NT2/D1 (cell line): ENCODE measurements around the gene MLF2.

Source experiments
- DNase-seq: peaks from one replicate; pipeline ENCODE4 v3.0.0-alpha.2; 2011; ENCODE audit warnings: low read depth, low spot score
- H3K27me3 ChIP-seq: 2 replicates; pipeline ENCODE4 v1.6.0; 2011; ENCODE audit warnings: mild to moderate bottlenecking; ENCODE audit not compliant: insufficient read length, insufficient read depth
- H3K36me3 ChIP-seq: 2 replicates; pipeline ENCODE4 v1.6.1; 2011; ENCODE audit warnings: mild to moderate bottlenecking, low read length, mixed read lengths; ENCODE audit not compliant: insufficient read depth, insufficient read length
- H3K4me1 ChIP-seq: 2 replicates; pipeline ENCODE4 v1.5.1; 2011; ENCODE audit not compliant: insufficient read depth, insufficient read length
- H3K4me3 ChIP-seq: 2 replicates; pipeline ENCODE4 v1.5.1; 2011; ENCODE audit warnings: low read depth; ENCODE audit not compliant: insufficient read length
- H3K9ac ChIP-seq: 2 replicates; pipeline ENCODE4 v1.6.0; 2011; ENCODE audit warnings: low read depth; ENCODE audit not compliant: insufficient read length
- H3K9me3 ChIP-seq: 2 replicates; pipeline ENCODE4 v1.5.1; 2011; ENCODE audit warnings: mild to moderate bottlenecking, low read length; ENCODE audit not compliant: insufficient read depth
- SUZ12 ChIP-seq: IDR thresholded peaks from 2 replicates; pipeline ENCODE4 v1.6.1; 2011; ENCODE audit not compliant: insufficient read length, insufficient read depth; ENCODE audit errors: extremely low read depth
- YY1 ChIP-seq: IDR thresholded peaks from 2 replicates; pipeline ENCODE4 v1.6.1; 2011; ENCODE audit not compliant: insufficient read length, insufficient read depth
- ZNF274 ChIP-seq: IDR thresholded peaks from 2 replicates; pipeline ENCODE4 v1.6.1; 2011; ENCODE audit warnings: mild to moderate bottlenecking, low read depth, low read length

MLF2 gene

GRCh38 chr12:6767353-6768319, 14.7 kb upstream of the MLF2 start:
- H3K4me3 ChIP-seq = peak overlapping the region; percentile 99
- H3K36me3 ChIP-seq = peaks cover 45% of the 10 kb centered on the region
- DNase-seq = no peak
- peak overlapping the region; percentile 100 for H3K9ac ChIP-seq
- H3K9me3 ChIP-seq = no peaks in the 10 kb centered on the region
- peaks cover 32% of the 10 kb centered on the region for H3K4me1 ChIP-seq
- TF ChIP-seq YY1 (no peak), ZNF274 (no peak), SUZ12 (no peak)
- H3K27me3 ChIP-seq = peaks cover 2% of the 10 kb centered on the region

DNA sequence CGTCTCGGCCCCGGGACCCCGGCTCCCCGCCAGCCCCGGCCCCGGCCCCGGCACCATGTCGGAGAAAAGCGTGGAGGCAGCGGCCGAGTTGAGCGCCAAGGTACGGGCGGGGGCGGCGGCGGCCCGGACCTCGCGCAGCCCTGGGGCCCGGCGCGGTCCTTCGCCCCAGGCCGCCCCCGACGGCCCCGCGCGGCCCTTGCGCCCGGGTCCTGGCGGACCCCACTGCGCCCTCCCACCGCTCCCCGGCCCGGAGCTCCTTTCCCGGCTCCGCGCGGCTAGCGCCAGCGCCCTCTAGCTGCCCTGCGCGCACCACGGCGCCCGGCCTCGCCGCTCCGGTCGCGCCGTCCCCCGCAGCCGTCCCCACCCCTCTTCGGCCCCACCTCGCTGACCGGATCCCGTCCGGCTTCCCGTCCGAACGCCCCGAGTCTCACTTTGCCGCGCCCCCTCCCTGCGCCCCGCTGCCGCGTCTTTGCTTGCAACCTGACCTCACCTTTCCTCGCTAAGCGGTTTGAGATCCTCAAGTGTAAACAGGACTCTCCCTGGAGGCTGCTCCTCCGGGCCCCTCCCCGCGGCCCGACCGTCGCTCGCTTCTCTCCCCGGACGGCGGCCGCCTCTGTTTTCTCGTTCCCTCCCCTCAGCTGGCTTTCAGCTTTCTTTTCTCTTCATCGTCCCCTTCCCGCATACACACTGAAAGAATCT, 13.9 kb upstream of the MLF2 start:
- DNase-seq = peak; percentile 90
- Histone ChIP-seq H3K4me1 (peaks cover 28% of the 10 kb centered on the region), H3K4me3 (peak overlapping the region; percentile 99), H3K9ac (peak overlapping the region; percentile 100), H3K36me3 (peaks cover 43% of the 10 kb centered on the region), H3K9me3 (no peaks in the 10 kb centered on the region), H3K27me3 (no peaks in the 10 kb centered on the region)
- TF ChIP-seq SUZ12 (no peak), ZNF274 (no peak), YY1 (no peak)

DNA sequence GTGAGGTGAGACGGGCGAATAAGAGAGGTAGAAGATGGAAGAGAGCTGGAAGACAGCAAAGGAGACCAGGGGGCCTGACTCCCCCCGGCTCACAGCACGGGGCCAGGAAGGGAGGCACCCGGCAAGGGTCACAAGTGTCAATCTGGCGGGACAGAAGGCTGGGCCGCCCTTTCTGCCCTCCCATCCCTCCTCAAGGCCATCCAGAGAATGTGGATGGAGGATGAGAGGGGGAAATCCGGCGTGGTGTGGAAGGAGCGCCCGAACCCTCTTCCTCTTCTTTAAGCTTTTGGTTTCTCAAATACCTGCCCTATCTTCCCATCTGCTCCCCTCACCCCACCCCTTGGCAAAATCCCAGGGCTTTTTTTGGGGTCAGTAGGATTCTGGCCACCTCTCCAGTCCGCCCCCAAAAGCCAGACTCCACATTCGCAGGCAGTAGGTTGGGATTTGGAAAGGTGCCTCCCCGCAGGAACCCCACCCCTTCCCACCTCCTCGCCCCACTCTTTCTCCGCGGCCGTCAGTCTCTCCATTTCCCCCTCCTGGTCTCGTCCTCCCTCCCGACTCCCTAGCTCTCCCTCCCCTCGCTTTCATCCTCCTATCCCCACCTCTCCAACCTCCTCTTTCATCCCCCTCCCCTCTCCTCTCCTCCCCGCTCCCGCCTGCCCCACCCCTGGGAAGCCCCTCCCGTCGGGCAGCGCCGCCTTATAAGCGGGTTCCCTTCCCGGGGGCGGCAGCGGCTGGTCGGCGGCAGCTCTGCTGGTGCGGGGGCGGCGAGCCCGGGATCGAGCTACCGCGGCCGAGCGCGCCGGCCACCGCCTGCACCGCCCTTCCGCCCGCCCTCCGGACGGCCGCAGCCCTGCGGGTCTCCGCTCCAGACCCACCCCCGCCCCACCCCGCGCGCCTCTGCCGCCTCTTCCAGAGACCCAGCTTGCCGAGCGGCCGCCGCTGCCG, 13.0 kb upstream of the MLF2 start, which contains the start of gene PTMS:
Gene PTMS, plus strand, starts transcription at position 730 of the 948 bp plus-strand sequence. CDS start 343 bp downstream, outside the sequence.
- no peak for TF ChIP-seq SUZ12
- TF ChIP-seq YY1 = peak; percentile 5
- TF ChIP-seq ZNF274 = no peak
- H3K27me3 ChIP-seq = no peaks in the 10 kb centered on the region
- peak; percentile 94 for DNase-seq
- H3K36me3 ChIP-seq = peaks cover 34% of the 10 kb centered on the region
- H3K9ac ChIP-seq = peak within 1 kb of the TSS; percentile 100
- H3K4me1 ChIP-seq = peaks cover 23% of the 10 kb centered on the region
- H3K4me3 ChIP-seq = peak within 1 kb of the TSS; percentile 99
- no peaks in the 10 kb centered on the region for H3K9me3 ChIP-seq

- peaks cover 26% of the 10 kb centered on the region for H3K36me3 ChIP-seq
- H3K9ac ChIP-seq = peak overlapping the region; percentile 78
- peaks cover 21% of the 10 kb centered on the region for H3K4me1 ChIP-seq
- TF ChIP-seq SUZ12 = no peak
- no peak for TF ChIP-seq YY1
- no peak for TF ChIP-seq ZNF274
- no peaks in the 10 kb centered on the region for H3K27me3 ChIP-seq
- no peak for DNase-seq
- H3K4me3 ChIP-seq = peak overlapping the region; percentile 99
- H3K9me3 ChIP-seq = no peaks in the 10 kb centered on the region
These were observed 12.2 kb upstream of the MLF2 start for GRCh38 chr12:6765048-6765633.

- Histone ChIP-seq H3K27me3 (no peaks in the 10 kb centered on the region), H3K9me3 (no peaks in the 10 kb centered on the region), H3K4me3 (peak overlapping the region; percentile 99), H3K9ac (peak overlapping the region; percentile 74), H3K4me1 (peaks cover 13% of the 10 kb centered on the region), H3K36me3 (peaks cover 17% of the 10 kb centered on the region)
- TF ChIP-seq ZNF274 (no peak), SUZ12 (no peak), YY1 (no peak)
- peak; percentile 98 for DNase-seq
These were observed 11.3 kb upstream of the MLF2 start for GRCh38 chr12:6764011-6764828.
